ENCODE data around the gene ABCB6.

DNA sequence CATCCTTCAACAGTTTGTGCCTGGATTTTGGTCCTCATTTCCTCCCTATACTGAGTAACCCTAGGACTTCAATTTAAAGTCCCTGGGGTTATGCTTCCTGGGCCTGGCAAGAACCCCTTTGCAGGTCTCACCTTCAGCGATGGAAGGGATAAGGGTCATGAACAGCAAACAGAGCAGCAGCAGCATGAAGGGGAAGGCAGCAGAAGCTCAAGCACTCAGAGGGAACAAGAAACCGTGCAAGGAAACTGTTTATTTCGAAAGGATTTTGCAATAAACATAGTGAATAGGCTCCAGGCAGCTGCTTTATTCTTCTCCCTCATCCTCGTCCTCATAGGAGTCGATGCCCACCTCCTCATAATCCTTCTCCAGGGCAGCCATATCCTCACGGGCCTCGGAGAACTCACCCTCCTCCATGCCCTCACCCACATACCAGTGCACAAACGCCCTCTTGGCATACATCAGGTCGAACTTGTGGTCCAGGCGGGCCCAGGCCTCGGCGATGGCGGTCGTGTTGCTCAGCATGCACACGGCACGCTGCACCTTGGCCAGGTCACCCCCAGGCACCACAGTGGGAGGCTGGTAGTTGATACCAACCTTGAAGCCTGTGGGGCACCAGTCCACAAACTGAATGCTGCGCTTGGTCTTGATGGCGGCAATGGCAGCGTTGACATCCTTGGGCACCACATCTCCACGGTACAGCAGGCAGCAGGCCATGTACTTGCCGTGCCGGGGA, 31.5 kb upstream of the ABCB6 start:
- TF ChIP-seq, protein P1, sequence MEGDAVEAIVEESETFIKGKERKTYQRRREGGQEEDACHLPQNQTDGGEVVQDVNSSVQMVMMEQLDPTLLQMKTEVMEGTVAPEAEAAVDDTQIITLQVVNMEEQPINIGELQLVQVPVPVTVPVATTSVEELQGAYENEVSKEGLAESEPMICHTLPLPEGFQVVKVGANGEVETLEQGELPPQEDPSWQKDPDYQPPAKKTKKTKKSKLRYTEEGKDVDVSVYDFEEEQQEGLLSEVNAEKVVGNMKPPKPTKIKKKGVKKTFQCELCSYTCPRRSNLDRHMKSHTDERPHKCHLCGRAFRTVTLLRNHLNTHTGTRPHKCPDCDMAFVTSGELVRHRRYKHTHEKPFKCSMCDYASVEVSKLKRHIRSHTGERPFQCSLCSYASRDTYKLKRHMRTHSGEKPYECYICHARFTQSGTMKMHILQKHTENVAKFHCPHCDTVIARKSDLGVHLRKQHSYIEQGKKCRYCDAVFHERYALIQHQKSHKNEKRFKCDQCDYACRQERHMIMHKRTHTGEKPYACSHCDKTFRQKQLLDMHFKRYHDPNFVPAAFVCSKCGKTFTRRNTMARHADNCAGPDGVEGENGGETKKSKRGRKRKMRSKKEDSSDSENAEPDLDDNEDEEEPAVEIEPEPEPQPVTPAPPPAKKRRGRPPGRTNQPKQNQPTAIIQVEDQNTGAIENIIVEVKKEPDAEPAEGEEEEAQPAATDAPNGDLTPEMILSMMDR (IDR thresholded peaks at IDR 0.05; ENCODE audit: control extremely low read depth in 1 of 3, insufficient read depth in 1 of 3, low read depth in 1 of 3, low read length in 3 of 3): no peak
- TF ChIP-seq HDAC6 (IDR thresholded peaks at IDR 0.05; ENCODE audit: low read depth, low read length) (no peak), RAD21 (IDR thresholded peaks at IDR 0.05 in 1 of 2, conservative IDR thresholded peaks at IDR 0.05 in 1 of 2; ENCODE audit: low read depth in 2 of 2, low read length in 2 of 2) (no peak), JUN (IDR thresholded peaks at IDR 0.05; ENCODE audit: low read depth, low read length) (no peak), EP300 (IDR thresholded peaks at IDR 0.05; ENCODE audit: borderline replicate concordance in 1 of 2, low read depth in 2 of 2, low read length in 2 of 2) (no peak), CBX5 (IDR thresholded peaks at IDR 0.05; ENCODE audit: low read depth, low read length) (no peak), POLR2A (IDR thresholded peaks at IDR 0.05; ENCODE audit: control extremely low read depth in 1 of 2, low read depth in 2 of 2, low read length in 2 of 2) (no peak)
- TF ChIP-seq, protein P2, sequence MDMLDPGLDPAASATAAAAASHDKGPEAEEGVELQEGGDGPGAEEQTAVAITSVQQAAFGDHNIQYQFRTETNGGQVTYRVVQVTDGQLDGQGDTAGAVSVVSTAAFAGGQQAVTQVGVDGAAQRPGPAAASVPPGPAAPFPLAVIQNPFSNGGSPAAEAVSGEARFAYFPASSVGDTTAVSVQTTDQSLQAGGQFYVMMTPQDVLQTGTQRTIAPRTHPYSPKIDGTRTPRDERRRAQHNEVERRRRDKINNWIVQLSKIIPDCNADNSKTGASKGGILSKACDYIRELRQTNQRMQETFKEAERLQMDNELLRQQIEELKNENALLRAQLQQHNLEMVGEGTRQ (IDR thresholded peaks at IDR 0.05; ENCODE audit: low read length): no peak

Data from H1 (cell line).